ENCODE data around the gene WNT3. TPM values are rescaled to one million over a fixed set of nuclear protein-coding genes. Genes with fewer than 3 reads are reported as not detected.

The WNT3 gene
- total RNA-seq, result not detected
- not detected for polyA plus RNA-seq

- Mint-ChIP-seq H3K4me1 (peaks cover 7 to 30% (median 15%) of the 10 kb centered on the region in 4 donors), H3K9me3 (peaks cover 0 to 2% (median 0%) of the 10 kb centered on the region in 8 donors), H3K27me3 (peaks cover 55 to 66% of the 10 kb centered on the region in 2 donors), H3K27ac (peak within 1 kb of the TSS in 2 of 7 donors; percentile 23 to 52), H3K4me3 (peak within 1 kb of the TSS; percentile 71 to 87 (median 81)), H3K36me3 (no peaks in the 10 kb centered on the region)
- H3K27me3 ChIP-seq (ENCODE audit: insufficient read depth, low read length), result peaks cover 53% of the 10 kb centered on the region
- H3K9me3 ChIP-seq (ENCODE audit: control insufficient read depth in 1 of 2, low read length in 2 of 2), result no peaks in the 10 kb centered on the region
- H3K36me3 ChIP-seq (ENCODE audit: insufficient read depth, low read length), result no peaks in the 10 kb centered on the region
- CTCF ChIA-PET (ENCODE audit: partially characterized antibody), result no interaction called here
- POLR2A ChIA-PET (ENCODE audit: partially characterized antibody), result no interaction called here
- H3K4me1 ChIP-seq (ENCODE audit: insufficient read depth, low read length), result peaks cover 28% of the 10 kb centered on the region
- intact Hi-C loops (cut with micrococcal nuclease), result no loop called here
- peak within 1 kb of the TSS in 1 of 2 donors; percentile 45 for H3K4me3 ChIP-seq (ENCODE audit: low read length in 2 of 2)
- H3K27ac ChIP-seq (ENCODE audit: low read depth, low read length), result no peak within 1 kb of the TSS
- DNase-seq, result peak in 4 of 5 donors; percentile 29 to 37 (median 33)
These were observed at the start of gene WNT3 for GRCh38 chr17:46818316-46818928. Gene WNT3, minus strand, starts transcription at chr17:46818692. Its CDS starts 95 bp downstream, at chr17:46818597.

GRCh38 chr17:46866747-46867146, 48.3 kb upstream of the WNT3 start:
- ChIA-PET CTCF (ENCODE audit: partially characterized antibody) (no interaction called here), POLR2A (ENCODE audit: partially characterized antibody) (interaction anchor here (1.3 kb wide), 1 partner anchor 10 kb away, joined by 3 read pairs; no protein-coding TSS in a partner anchor)
- no peaks in the 10 kb centered on the region for H3K27me3 ChIP-seq (ENCODE audit: insufficient read depth, low read length)
- H3K9me3 ChIP-seq (ENCODE audit: control insufficient read depth in 1 of 2, low read length in 2 of 2), result no peaks in the 10 kb centered on the region
- H3K4me1 ChIP-seq (ENCODE audit: insufficient read depth, low read length), result no peaks in the 10 kb centered on the region
- H3K9me3 Mint-ChIP-seq, result no peaks in the 10 kb centered on the region
- DNase-seq, result no peak
- H3K27me3 Mint-ChIP-seq, result peaks cover 12 to 24% of the 10 kb centered on the region in 2 donors
- H3K27ac Mint-ChIP-seq, result no peak overlapping the region
- peaks cover 0 to 4% of the 10 kb centered on the region in 2 donors for H3K36me3 Mint-ChIP-seq
- H3K36me3 ChIP-seq (ENCODE audit: insufficient read depth, low read length), result no peaks in the 10 kb centered on the region
- no peak overlapping the region for H3K4me3 Mint-ChIP-seq
- H3K4me1 Mint-ChIP-seq, result no peaks in the 10 kb centered on the region
- intact Hi-C loops (cut with micrococcal nuclease), result no loop called here
- no peak overlapping the region for H3K27ac ChIP-seq (ENCODE audit: low read depth, low read length)
- no peak overlapping the region for H3K4me3 ChIP-seq (ENCODE audit: low read length in 2 of 2)

GRCh38 chr17:46866325-46866724, 47.8 kb upstream of the WNT3 start:
- DNase-seq, result no peak
- no peaks in the 10 kb centered on the region for H3K4me1 ChIP-seq (ENCODE audit: insufficient read depth, low read length)
- Mint-ChIP-seq H3K27me3 (peaks cover 14 to 24% of the 10 kb centered on the region in 2 donors), H3K9me3 (no peaks in the 10 kb centered on the region), H3K4me1 (no peaks in the 10 kb centered on the region), H3K36me3 (peaks cover 0 to 4% of the 10 kb centered on the region in 2 donors), H3K4me3 (peak overlapping the region in 1 of 8 donors; percentile 2), H3K27ac (no peak overlapping the region)
- ChIA-PET POLR2A (ENCODE audit: partially characterized antibody) (interaction anchor here (1.3 kb wide), 1 partner anchor 10 kb away, joined by 3 read pairs; no protein-coding TSS in a partner anchor), CTCF (ENCODE audit: partially characterized antibody) (no interaction called here)
- H3K9me3 ChIP-seq (ENCODE audit: control insufficient read depth in 1 of 2, low read length in 2 of 2), result no peaks in the 10 kb centered on the region
- no peak overlapping the region for H3K4me3 ChIP-seq (ENCODE audit: low read length in 2 of 2)
- H3K27me3 ChIP-seq (ENCODE audit: insufficient read depth, low read length), result no peaks in the 10 kb centered on the region
- intact Hi-C loops (cut with micrococcal nuclease), result no loop called here
- no peaks in the 10 kb centered on the region for H3K36me3 ChIP-seq (ENCODE audit: insufficient read depth, low read length)
- no peak overlapping the region for H3K27ac ChIP-seq (ENCODE audit: low read depth, low read length)

- Mint-ChIP-seq H3K27me3 (peaks cover 17 to 26% of the 10 kb centered on the region in 2 donors), H3K4me3 (no peak overlapping the region)
- H3K4me3 ChIP-seq (ENCODE audit: low read length in 2 of 2), result no peak overlapping the region
These were observed 46.6 kb upstream of the WNT3 start for GRCh38 chr17:46865100-46865499.

GRCh38 chr17:46863383-46864121, 45.1 kb upstream of the WNT3 start:
- Mint-ChIP-seq H3K4me3 (no peak overlapping the region), H3K27me3 (peaks cover 21 to 29% of the 10 kb centered on the region in 2 donors), H3K27ac (no peak overlapping the region), H3K9me3 (no peaks in the 10 kb centered on the region), H3K4me1 (no peaks in the 10 kb centered on the region), H3K36me3 (peaks cover 0 to 4% of the 10 kb centered on the region in 2 donors)
- Histone ChIP-seq H3K9me3 (ENCODE audit: control insufficient read depth in 1 of 2, low read length in 2 of 2) (no peaks in the 10 kb centered on the region), H3K27me3 (ENCODE audit: insufficient read depth, low read length) (no peaks in the 10 kb centered on the region), H3K4me1 (ENCODE audit: insufficient read depth, low read length) (no peaks in the 10 kb centered on the region), H3K36me3 (ENCODE audit: insufficient read depth, low read length) (no peaks in the 10 kb centered on the region), H3K4me3 (ENCODE audit: low read length in 2 of 2) (no peak overlapping the region), H3K27ac (ENCODE audit: low read depth, low read length) (no peak overlapping the region)
- POLR2A ChIA-PET (ENCODE audit: partially characterized antibody), result no interaction called here
- intact Hi-C loops (cut with micrococcal nuclease), result no loop called here
- CTCF ChIA-PET (ENCODE audit: partially characterized antibody), result no interaction called here
- DNase-seq, result no peak

More at GRCh38 chr17:46865100-46865499, 46.6 kb upstream of the WNT3 start:
- Histone ChIP-seq H3K9me3 (ENCODE audit: control insufficient read depth in 1 of 2, low read length in 2 of 2) (no peaks in the 10 kb centered on the region), H3K36me3 (ENCODE audit: insufficient read depth, low read length) (no peaks in the 10 kb centered on the region), H3K27me3 (ENCODE audit: insufficient read depth, low read length) (no peaks in the 10 kb centered on the region), H3K27ac (ENCODE audit: low read depth, low read length) (no peak overlapping the region), H3K4me1 (ENCODE audit: insufficient read depth, low read length) (no peaks in the 10 kb centered on the region)
- POLR2A ChIA-PET (ENCODE audit: partially characterized antibody), result no interaction called here
- Mint-ChIP-seq H3K36me3 (peaks cover 0 to 4% of the 10 kb centered on the region in 2 donors), H3K9me3 (no peaks in the 10 kb centered on the region), H3K4me1 (no peaks in the 10 kb centered on the region), H3K27ac (no peak overlapping the region)
- DNase-seq, result no peak
- intact Hi-C loops (cut with micrococcal nuclease), result no loop called here
- CTCF ChIA-PET (ENCODE audit: partially characterized antibody), result no interaction called here

GRCh38 chr17:46862949-46863348, 44.5 kb upstream of the WNT3 start:
- Histone ChIP-seq H3K9me3 (ENCODE audit: control insufficient read depth in 1 of 2, low read length in 2 of 2) (no peaks in the 10 kb centered on the region), H3K27me3 (ENCODE audit: insufficient read depth, low read length) (no peaks in the 10 kb centered on the region), H3K4me3 (ENCODE audit: low read length in 2 of 2) (no peak overlapping the region), H3K4me1 (ENCODE audit: insufficient read depth, low read length) (no peaks in the 10 kb centered on the region), H3K27ac (ENCODE audit: low read depth, low read length) (no peak overlapping the region), H3K36me3 (ENCODE audit: insufficient read depth, low read length) (no peaks in the 10 kb centered on the region)
- Mint-ChIP-seq H3K9me3 (no peaks in the 10 kb centered on the region), H3K27me3 (peaks cover 23 to 31% of the 10 kb centered on the region in 2 donors), H3K36me3 (peaks cover 0 to 4% of the 10 kb centered on the region in 2 donors), H3K4me1 (no peaks in the 10 kb centered on the region), H3K27ac (no peak overlapping the region), H3K4me3 (no peak overlapping the region)
- POLR2A ChIA-PET (ENCODE audit: partially characterized antibody), result no interaction called here
- intact Hi-C loops (cut with micrococcal nuclease), result no loop called here
- DNase-seq, result no peak
- CTCF ChIA-PET (ENCODE audit: partially characterized antibody), result interaction anchor here (1.1 kb wide), 1 partner anchor 21 kb away, joined by 4 read pairs; no protein-coding TSS in a partner anchor

- H3K4me3 ChIP-seq (ENCODE audit: low read length in 2 of 2), result no peak overlapping the region
These were observed 41.5 kb upstream of the WNT3 start for GRCh38 chr17:46859996-46860395.

More at GRCh38 chr17:46859996-46860395, 41.5 kb upstream of the WNT3 start:
- no peak overlapping the region for H3K27ac Mint-ChIP-seq
- H3K4me1 ChIP-seq (ENCODE audit: insufficient read depth, low read length), result no peaks in the 10 kb centered on the region
- DNase-seq, result no peak
- no peaks in the 10 kb centered on the region for H3K4me1 Mint-ChIP-seq
- CTCF ChIA-PET (ENCODE audit: partially characterized antibody), result no interaction called here
- H3K4me3 Mint-ChIP-seq, result no peak overlapping the region
- H3K27me3 Mint-ChIP-seq, result peaks cover 29 to 30% of the 10 kb centered on the region in 2 donors
- intact Hi-C loops (cut with micrococcal nuclease), result no loop called here
- H3K9me3 Mint-ChIP-seq, result peaks cover 0 to 3% (median 0%) of the 10 kb centered on the region in 8 donors
- peaks cover 0 to 4% of the 10 kb centered on the region in 2 donors for H3K36me3 Mint-ChIP-seq
- H3K36me3 ChIP-seq (ENCODE audit: insufficient read depth, low read length), result no peaks in the 10 kb centered on the region
- H3K27me3 ChIP-seq (ENCODE audit: insufficient read depth, low read length), result no peaks in the 10 kb centered on the region
- POLR2A ChIA-PET (ENCODE audit: partially characterized antibody), result no interaction called here
- H3K27ac ChIP-seq (ENCODE audit: low read depth, low read length), result no peak overlapping the region
- no peaks in the 10 kb centered on the region for H3K9me3 ChIP-seq (ENCODE audit: control insufficient read depth in 1 of 2, low read length in 2 of 2)

All from CD4-positive, alpha-beta memory T cell (primary cell).